ENCODE measurements around the gene GNAL.

DNA sequence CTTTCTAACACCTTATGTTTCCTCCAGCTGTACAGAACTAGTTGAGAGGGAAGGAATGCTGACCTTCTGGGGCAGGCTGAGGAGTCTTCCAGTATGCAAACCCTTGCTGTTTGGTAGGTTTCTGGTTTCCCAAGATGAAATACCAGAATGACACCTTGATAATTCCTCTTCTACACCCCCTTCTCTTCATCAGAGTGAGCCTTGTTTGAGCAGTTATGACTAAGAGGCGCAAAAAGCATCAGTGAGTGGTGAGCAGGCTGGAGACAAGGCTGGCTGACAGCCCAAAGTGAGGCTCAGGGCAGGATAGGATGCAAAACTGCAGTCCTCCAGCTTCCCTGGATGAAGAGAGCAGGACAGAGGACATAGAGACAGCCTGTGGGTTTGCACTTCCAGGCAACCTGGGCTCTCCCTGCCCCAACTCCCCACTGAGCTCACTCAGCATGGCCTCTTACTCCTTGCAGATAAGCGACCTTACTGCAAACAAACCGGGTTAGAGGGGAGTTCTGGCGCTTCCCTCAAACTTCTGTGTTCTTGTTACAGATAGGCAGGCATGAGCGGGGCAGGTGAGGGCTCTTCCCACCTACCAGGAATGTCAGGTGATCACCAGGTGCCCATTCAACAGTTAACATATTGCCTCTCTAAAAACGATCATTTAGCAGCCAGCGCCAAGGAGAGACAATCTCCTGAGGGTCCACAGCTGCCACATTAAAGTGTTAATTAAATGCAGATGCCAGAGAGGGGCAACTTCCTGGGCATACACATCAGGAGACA is 213.6 kb downstream of the GNAL start:
- no peak for TF ChIP-seq TCF7L2 (IDR thresholded peaks at IDR 0.05; ENCODE audit: borderline replicate concordance, low read depth, low read length)
- TF ChIP-seq, protein P1, sequence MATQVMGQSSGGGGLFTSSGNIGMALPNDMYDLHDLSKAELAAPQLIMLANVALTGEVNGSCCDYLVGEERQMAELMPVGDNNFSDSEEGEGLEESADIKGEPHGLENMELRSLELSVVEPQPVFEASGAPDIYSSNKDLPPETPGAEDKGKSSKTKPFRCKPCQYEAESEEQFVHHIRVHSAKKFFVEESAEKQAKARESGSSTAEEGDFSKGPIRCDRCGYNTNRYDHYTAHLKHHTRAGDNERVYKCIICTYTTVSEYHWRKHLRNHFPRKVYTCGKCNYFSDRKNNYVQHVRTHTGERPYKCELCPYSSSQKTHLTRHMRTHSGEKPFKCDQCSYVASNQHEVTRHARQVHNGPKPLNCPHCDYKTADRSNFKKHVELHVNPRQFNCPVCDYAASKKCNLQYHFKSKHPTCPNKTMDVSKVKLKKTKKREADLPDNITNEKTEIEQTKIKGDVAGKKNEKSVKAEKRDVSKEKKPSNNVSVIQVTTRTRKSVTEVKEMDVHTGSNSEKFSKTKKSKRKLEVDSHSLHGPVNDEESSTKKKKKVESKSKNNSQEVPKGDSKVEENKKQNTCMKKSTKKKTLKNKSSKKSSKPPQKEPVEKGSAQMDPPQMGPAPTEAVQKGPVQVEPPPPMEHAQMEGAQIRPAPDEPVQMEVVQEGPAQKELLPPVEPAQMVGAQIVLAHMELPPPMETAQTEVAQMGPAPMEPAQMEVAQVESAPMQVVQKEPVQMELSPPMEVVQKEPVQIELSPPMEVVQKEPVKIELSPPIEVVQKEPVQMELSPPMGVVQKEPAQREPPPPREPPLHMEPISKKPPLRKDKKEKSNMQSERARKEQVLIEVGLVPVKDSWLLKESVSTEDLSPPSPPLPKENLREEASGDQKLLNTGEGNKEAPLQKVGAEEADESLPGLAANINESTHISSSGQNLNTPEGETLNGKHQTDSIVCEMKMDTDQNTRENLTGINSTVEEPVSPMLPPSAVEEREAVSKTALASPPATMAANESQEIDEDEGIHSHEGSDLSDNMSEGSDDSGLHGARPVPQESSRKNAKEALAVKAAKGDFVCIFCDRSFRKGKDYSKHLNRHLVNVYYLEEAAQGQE (tag by site-specific recombination; IDR thresholded peaks at IDR 0.05) = no peak
- no peak for TF ChIP-seq MYNN (tag by site-specific recombination; IDR thresholded peaks at IDR 0.05; ENCODE audit: borderline replicate concordance)
- TF ChIP-seq, protein P2, sequence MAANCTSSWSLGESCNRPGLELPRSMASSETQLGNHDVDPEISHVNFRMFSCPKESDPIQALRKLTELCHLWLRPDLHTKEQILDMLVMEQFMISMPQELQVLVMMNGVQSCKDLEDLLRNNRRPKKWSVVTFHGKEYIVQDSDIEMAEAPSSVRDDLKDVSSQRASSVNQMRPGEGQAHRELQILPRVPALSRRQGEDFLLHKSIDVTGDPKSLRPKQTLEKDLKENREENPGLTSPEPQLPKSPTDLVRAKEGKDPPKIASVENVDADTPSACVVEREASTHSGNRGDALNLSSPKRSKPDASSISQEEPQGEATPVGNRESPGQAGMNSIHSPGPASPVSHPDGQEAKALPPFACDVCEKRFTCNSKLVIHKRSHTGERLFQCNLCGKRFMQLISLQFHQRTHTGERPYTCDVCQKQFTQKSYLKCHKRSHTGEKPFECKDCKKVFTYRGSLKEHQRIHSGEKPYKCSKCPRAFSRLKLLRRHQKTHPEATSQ (tag by site-specific recombination; IDR thresholded peaks at IDR 0.05) = no peak
- TF ChIP-seq, protein P3, sequence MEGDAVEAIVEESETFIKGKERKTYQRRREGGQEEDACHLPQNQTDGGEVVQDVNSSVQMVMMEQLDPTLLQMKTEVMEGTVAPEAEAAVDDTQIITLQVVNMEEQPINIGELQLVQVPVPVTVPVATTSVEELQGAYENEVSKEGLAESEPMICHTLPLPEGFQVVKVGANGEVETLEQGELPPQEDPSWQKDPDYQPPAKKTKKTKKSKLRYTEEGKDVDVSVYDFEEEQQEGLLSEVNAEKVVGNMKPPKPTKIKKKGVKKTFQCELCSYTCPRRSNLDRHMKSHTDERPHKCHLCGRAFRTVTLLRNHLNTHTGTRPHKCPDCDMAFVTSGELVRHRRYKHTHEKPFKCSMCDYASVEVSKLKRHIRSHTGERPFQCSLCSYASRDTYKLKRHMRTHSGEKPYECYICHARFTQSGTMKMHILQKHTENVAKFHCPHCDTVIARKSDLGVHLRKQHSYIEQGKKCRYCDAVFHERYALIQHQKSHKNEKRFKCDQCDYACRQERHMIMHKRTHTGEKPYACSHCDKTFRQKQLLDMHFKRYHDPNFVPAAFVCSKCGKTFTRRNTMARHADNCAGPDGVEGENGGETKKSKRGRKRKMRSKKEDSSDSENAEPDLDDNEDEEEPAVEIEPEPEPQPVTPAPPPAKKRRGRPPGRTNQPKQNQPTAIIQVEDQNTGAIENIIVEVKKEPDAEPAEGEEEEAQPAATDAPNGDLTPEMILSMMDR (tag by site-specific recombination; IDR thresholded peaks at IDR 0.05) = no peak
- TF ChIP-seq ZNF133 (tag by site-specific recombination; IDR thresholded peaks at IDR 0.05) = no peak
- TF ChIP-seq BCL11A (tag by site-specific recombination; IDR thresholded peaks at IDR 0.05; ENCODE audit: low read depth) = no peak
- TF ChIP-seq, protein P4, sequence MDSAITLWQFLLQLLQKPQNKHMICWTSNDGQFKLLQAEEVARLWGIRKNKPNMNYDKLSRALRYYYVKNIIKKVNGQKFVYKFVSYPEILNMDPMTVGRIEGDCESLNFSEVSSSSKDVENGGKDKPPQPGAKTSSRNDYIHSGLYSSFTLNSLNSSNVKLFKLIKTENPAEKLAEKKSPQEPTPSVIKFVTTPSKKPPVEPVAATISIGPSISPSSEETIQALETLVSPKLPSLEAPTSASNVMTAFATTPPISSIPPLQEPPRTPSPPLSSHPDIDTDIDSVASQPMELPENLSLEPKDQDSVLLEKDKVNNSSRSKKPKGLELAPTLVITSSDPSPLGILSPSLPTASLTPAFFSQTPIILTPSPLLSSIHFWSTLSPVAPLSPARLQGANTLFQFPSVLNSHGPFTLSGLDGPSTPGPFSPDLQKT (IDR thresholded peaks at IDR 0.05; ENCODE audit: borderline replicate concordance, low read depth, low read length) = no peak
- no peak for TF ChIP-seq ZBTB21 (tag by site-specific recombination; IDR thresholded peaks at IDR 0.05)
- no peak for TF ChIP-seq ZNF670 (tag by site-specific recombination; IDR thresholded peaks at IDR 0.05; ENCODE audit: low read depth)
- no peak for TF ChIP-seq KLF10 (tag by site-specific recombination; IDR thresholded peaks at IDR 0.05)

Data from HEK293 (cell line).